ENCODE data around the gene PKD2L1.
"Not testable (repeated sequence)": the region's sequence is repeated elsewhere in the genome, so short reads cannot be mapped to it uniquely, and the experiment has no call there.

Gene PKD2L1

DNA sequence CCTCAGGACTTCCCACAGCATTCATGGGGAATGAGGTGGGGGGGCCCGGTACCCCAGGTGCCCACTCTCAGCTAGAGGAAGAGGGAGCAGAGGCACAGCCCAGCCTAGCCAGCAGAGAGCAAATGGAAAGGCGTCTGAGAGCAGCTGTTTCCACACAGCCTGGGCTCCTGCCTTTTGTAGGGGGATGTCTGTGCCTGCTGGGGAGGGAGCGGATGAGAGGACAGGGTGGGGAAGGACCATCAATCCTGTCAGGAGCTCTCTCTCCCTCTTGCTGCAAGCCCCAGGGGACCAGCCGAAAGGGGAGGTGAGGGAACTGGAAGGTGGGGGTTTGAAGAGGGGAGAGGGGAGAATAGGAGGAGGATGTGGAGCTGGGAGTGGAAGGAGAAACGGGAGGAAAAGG, at the start of gene PKD2L1:
PKD2L1 (minus strand) TSS at position 150 of the 400 bp plus-strand sequence; CDS start at position 25, 125 bp downstream.
- no peak for DNase-seq

DNA sequence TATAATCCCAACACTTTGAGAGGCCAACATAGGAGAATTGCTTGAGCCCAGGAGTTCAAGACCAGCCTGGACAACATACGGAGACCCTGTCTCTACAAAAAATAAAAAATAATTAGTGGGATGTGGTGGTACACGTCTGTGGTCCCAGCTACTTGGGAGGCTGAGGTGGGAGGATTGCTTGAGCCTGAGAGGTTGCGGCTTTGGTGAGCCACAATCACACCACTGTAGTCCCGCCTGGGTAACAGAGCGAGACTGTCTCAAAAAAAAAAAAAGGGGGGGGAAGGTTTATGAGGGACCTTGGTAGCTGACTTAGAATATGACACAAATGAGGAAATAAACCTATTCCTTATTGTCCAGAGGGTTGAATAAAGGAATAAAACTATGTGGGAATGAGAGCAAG, 47.8 kb upstream of the PKD2L1 start:
- DNase-seq: no peak

DNA sequence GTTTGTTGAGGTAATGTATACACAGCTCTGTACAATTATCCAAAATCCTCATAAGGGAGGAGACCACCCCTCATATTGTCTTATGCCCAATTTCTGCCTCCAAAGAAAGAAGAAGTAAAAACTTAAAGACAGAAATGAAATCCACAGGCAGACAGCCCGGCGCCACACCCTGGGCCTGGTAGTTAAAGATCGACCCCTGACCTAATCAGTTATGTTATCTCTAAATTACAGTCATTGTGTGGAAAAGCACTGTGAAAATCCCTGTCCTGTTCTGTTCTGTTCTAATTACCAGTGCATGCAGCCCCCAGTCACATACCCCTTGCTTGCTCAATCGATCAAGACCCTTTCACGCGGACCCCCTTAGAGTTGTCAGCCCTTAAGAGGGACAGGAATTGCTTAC, 46.6 kb upstream of the PKD2L1 start:
- DNase-seq: not testable (repeated sequence)

DNA sequence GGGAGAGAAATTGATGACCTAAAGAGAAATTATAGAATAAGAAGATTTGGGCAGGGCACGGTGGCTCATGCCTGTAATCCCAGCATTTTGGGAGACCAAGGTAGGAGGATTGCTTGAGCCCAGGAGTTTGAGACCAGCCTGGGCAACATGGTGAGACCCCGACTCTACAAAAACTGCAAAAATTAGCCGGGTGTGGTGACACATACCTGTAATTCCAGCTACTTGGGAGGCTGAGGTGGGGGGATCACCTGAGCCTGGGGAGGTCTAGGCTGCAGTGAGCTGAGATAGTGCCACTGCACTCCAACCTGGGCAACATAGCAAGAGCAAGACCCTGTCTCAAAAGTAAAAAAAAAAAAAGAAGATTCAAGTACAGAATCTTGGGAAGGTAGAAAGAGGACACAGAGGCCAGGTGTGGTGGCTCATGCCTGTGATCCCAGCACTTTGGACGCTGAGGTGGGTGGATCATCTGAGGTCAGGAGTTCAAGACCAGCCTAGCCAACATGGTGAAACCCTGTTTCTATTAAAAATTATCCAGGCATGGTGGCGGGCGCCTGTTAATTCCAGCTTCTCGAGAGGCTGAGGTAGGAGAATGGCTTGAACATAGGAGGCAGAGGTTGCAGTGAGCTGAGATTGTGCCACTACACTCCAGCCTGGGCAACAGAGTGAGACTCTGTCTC, 44.8 kb upstream of the PKD2L1 start:
- DNase-seq: not testable (repeated sequence)

DNA sequence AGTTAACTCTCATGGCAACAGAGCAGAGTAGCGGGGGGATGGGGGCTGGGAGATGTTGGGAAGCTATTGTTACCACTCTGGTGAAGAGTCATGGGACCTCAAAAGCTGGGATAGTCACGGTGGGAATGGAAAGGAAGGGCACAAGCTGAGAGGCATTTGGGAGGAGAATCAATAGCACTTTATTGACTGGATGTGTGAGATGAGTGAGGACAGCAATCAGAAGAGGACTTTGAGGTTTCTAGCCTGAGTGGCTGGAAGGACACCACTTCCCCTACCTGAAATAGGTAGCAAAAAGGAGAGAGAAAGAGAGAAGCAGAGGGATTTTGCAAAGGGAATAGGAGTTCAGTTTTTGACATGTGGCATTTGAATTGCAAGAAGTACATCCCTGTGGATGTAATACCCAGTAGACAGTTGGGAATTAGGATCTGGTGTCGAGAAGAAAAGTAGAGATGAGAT, 44.2 kb upstream of the PKD2L1 start:
- no peak for DNase-seq

DNA sequence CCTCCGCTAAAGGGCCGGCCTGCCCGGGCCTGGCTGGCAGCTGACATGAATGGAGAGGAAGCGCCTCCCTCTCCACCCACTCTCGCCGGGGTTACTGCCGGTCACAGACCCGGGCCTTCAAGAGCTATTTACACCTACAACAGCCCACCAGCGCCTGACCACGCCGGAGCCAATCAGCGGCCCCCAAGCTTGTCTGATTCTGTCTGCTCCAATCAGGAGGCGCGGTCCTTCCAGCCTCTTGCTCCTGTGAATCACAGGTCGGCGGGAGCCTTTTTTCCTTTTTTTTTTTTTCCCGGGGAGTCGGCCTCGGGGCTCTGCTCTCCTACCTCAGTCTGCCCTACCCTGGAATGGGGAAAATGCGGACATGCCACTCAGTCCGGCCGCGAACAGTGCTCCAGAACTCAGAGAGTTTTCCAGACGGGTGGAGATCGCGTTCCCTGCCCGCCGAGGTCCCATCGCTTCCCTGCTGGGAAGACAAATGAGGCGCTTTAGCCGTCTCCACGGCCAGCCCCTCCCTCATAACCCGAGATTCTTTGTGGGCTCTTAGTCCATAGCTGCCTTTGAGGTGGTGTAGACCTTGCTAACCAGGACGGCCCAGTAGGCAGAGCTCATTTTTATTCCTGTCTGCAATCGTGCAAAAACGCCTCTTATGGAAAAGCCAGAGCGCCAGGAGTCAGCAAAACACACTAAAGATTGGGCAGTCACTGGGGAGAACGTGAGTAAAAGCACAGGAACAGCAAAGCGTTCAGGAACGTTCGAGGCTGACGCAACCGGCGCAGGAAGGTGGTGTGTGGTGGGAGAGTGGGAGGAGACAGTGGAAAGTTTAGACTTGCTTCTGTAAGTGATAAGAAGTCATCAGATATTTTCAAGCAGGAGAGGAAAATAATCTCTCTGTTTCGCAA, 43.5 kb upstream of the PKD2L1 start:
- peak; percentile 87 for DNase-seq

DNA sequence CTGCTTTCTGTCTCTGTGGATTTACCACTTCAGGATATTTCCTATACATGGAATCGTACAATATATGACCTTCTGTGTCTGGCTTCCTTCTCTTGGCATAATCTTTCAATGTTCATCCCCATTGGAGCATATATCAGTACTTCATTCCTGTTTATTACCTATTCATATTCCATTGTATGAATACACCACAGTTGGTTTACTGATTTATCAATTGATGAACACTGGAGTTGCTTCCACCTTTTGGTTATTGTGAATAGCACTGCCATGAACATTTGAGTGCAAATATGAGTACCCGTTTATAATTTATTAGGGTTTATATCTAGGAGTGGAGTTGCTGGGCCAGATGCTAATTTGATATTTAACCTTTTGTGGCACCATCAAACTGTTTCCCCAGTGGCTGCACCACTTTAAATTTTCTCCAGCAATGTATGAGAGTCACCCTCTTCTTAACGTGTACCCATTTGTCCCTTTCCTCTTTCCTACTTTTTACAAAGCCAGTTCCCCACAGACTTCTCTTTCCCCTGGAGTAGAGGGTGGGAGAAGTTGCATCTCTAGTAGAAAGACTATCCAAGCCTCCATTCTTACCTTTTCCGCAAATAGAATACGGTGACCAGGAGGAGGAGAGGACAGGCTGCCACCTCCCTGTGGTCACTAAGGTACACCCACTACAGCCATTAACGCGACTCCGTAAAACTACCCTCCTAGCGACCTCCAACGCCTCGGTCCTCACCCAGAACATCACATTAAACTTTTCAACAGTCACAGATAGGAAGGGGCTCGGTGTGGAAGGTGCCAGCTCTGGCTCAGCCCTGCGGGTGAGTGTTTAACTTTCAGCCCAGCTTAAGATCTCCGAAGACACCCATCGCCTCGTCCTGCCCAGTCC, 42.6 kb upstream of the PKD2L1 start:
- no peak for DNase-seq

DNA sequence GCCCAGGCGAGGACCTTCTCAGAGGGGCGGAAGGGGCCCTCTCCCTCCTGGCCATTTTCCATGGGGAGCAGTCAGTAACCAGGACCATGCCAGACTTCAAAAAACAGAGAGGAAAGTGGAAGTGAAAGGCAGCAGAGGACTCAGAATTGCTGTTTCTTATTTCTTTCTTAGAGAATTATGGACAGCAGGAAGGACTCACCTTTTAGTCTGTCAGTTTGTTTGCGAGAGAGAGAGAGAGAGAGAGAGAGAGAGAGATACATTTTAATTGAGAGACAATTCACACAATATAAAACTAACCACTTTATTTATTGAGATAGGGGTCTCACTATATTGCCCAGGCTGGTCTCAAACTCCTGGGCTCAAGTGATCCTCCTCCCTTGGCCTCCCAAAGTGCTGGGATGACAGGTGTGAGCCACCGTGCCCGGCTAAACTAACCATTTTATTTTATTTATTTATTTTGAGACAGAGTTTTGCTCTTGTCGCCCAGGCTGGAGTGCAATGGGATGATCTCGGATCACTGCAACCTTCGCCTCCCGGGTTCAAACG, 41.5 kb upstream of the PKD2L1 start:
- no peak for DNase-seq

DNA sequence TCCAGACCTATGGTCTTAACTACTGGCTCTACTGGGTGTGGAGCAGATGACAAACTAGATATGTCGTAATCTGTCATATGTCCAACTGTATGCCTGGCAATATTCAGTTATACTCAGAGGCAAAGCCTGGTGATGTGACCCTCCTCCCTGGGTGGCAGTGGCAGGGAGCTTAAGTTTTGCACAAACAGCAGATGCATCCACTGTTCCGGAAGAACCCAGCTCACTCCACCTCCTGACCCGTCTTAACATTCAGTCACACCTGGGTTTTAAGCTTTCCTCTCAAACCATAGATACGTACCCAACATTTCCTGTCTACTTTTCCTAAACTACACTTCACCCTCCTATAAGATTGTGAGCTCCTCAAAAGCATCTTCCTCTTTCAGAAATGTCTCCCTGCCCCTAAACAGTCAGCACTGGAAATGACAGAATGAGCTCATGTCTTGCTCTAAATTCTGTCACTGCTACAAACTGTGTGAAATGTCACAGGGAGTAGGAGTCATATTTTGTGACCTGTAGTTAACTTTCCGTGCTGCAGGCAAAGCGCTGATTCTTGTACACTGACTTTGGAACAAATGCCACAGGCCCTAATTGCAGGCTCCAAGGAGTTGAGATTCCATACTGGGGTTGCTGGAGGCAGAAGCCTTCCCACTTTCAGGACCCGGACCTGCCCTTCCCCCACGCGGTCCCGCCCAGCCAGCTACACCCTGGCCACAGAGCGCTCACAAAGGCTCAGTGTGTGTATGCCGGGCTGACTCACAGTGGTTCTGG, 40.9 kb upstream of the PKD2L1 start:
- peak; percentile 12 for DNase-seq

DNA sequence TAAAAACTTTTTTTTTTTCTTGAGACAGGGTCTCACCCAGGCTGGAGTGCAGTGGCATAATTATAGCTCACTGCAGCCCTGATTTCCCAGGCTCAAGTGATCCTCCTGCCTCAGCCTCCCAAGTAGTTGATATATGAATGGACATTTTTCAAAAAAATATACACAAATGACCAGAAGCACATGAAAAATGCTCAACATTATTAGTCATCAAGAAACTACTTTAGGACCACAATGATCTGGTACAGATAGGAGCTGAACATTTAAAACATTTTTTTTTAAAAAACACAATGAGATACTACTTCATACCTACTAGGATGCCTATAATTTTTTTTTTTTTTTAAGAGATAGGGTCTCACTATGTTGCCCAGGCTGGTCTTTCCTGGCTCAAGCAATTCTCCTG, 38.7 kb upstream of the PKD2L1 start:
- no peak for DNase-seq

DNA sequence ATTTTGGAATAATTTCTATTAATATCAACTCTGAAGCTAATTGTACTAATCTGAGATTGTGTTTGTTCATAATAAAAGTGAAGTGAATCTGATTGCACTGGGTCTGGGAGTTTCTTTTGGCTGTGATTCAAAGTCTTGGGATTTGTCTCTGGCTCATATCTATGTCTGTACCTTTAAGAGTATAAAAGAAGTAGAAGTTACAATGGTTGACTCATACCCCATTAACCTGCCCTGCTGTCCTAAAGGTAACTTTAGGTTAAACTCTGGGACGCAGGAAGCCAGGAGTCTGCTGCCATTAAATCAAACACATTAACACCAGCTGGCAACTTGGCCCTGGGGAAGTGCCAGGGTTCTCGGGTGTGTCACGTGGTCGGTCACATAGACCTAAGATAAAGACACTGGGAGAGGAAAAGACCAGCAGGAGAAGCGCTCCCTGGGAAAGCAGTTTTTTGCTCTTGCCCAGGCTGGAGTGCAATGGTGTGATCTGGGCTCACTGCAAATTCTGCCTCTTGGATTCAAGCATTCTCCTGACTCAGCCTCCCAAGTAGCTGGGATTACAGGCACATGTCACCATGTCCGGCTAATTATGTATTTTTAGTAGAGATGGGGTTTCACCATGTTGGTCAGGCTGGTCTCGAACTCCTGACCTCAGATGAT, 34.8 kb upstream of the PKD2L1 start:
- DNase-seq: no peak

DNA sequence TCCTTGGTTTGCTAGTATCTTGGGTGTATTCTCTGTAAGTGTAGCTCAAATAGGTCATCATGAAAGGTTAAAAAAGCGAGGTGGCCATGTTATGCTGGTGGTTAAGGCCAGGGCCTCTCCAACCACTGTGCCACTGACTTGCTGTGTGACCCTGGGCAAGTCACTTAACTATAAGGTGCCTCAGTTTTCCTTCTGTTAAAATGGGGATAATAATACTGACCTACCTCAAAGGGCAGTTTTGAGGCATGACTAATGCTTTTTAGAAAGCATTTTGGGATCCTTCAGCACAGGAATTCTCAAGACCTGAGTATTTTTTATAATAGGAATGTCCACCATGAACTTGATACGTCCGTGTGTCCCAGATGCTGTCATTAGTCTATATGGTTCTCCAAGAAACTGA, 34.1 kb upstream of the PKD2L1 start:
- no peak for DNase-seq

DNA sequence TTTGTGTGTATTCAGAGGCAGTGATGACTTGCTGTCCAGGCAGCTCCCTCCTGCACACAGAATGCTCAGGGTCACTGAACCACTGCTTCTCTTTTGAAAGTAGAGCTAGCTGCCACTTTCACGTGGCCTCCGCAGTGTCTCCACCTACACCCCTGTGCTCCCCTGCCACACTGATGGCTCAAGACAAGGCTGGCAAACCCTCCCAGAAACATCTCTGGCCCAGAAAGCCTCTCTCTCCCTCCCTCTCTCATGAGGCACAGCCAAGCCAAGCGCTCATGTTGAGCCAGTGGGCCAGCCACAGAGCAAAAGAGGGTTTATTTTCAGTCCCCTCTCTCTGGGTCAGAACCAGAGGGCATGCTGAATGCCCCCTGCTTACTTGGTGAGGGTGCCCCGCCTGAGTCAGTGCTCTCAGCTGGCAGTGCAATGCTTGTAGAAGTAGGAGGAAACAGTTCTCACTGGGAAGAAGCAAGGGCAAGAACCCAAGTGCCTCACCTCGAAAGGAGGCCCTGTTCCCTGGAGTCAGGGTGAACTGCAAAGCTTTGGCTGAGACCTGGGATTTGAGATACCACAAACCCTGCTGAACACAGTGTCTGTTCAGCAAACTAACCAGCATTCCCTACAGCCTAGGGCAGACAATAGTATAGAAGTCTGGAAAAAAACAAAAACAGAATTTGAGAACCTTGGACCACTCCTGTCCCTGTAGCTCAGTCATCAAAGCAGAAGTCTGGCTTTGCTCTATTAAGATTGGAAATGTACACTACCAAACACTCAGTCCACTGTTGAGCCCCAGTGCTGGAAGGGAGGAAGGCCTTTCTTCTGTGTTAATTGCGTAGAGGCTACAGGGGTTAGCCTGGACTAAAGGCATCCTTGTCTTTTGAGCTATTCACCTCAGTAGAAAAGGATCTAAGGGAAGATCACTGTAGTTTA, 32.8 kb upstream of the PKD2L1 start:
- no peak for DNase-seq

DNA sequence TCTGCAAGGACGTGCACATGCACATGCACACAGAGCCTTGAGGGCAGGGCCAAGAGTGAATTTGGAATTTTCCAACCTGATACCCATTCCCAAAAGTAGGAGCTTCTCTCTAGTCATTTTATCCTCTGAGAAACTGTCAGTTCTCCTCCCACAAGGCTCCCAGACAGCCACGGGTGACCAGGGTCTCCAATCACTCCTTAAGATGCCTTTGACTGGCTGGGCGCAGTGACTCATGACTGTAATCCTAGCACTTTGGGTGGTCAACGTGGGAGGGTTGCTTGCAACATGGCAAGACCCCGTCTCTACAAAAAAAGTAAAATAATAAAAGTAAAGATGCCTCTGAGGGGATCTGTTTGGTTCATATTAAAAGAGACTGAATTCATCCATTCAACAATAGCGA, 30.2 kb upstream of the PKD2L1 start:
- DNase-seq: no peak

DNA sequence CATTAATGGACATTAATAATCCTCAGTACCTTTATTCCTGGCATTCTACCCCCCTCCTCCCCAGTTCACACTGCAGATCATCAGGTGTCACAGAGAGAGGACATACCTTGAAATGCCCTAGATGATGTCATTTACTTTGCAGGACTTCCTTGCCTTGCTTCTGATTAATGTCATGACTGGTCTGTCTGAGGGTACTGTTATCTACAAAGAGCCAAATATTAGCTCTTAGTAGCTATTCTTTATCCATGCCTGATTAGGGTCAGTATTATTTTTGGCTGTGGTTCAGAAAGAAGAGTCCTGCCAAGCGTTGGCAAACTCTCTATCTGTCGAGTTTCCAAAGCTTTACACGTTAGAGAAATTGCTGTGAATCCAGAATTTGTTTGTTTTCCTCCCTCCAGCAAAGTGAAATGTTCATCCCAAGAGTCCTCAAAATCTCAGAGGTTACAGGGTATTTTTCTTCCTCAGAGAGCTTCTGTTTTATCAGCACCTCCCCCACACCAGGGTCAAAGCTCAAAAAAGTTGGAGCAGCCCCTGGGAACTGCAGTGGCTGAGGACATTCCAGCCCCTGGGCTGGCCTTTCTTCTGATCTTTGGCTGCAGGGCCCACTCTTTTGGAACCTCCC, 29.6 kb upstream of the PKD2L1 start:
- DNase-seq: no peak

DNA sequence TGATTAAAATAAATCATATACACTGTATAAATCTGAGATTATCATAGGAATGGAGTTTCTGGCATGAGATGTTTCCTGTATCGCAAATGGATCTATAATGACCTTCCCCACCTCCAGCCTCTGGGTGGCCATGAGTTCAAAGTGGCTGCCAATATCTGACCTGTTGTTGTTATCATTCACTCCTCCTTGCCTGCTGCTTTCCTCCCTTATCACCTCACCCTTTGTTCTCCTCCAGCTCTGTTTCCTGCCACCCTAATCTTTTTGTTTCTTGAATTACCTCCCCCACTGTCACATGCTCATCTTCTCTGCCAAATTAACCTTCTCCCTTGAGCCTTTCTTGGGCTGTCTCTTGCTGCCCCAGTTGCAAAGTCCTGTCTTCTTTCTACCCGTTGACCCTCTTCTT, 29.0 kb upstream of the PKD2L1 start:
- no peak for DNase-seq

DNA sequence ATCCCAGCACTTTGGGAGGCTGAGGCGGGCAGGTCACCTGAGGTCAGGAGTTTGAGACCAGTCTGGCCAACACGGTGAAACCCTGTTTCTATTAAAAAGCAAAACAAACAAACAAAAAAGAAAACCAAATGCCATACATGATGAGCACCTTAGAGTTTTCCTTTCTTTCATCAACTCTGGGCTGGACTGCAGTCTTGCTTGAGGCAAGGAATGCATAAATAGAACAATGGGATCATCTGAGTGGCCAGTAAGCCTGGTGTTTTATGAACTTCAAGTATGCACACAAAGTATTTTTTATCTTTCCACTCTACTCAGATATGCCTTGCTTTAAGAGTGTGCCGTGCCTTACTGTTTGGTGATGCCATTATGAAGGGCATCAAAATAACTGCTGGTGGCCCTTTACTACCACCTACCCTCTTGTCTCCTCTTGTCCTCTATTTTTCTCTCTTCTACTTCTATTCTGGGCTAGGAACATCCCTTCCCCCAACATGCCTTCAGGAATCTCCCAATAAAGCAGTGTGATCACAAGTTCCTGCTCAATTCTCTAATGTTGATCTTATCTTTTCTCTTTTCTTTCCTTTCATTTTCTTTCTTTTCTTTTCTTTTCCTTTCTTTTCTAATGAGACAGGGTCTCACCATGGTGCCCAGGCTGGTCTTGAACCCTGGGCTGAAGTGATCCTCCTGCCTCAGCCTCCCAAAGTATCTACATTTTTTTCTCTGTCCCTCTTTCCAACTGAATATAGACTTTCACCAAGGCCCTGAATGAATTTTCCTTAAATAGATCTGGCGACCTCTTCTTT, 27.2 kb upstream of the PKD2L1 start:
- DNase-seq: no peak

DNA sequence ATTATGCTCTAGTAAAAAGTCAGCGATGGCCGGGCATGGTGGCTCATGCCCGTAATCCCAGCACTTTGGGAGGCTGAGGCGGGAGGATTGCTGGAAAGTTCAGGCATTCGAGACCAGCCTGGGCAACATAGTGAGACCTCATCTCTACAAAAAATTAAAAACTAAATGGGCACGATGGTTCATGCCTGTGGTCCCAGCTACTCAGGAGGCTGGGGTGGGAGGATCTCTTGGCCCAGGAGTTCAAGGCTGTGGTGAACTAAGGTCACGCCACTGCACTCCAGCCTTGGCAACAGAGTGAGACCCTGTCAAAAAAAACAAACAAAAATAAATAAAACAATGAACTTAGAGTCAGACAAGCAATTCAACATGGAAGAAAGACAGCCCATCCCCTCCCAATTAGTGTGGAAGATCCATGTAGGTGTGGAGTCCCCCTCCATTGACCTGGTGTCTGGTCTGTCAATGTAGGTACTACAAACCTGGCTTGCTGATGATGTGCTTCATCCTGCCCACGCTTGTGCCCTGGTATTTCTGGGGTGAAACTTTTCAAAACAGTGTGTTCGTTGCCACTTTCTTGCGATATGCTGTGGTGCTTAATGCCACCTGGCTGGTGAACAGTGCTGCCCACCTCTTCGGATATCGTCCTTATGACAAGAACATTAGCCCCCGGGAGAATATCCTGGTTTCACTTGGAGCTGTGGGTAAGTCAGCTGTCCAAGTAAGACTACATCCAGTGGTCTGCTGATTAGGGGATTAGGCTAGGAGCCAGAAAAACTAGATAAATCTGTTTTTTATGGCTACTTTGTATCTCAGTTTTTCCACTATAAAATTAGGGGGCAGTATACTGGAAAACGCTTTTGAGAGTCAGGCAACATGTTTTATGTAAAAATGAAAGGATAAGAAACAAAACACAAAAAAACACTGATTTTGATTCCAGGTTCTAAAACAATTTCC, 26.3 kb upstream of the PKD2L1 start:
- DNase-seq: no peak

Data from NCI-H2227 treated with DMSO at 0.1 percent for 48 hours (cell line).